GM15510 (cell line): Measurements from ENCODE around the gene RGR.

Source experiments
- POLR2A ChIP-seq: IDR thresholded peaks from 3 replicates; pipeline ENCODE4 v1.6.1; 2011; ENCODE audit warnings: borderline replicate concordance; ENCODE audit not compliant: insufficient read length; ENCODE audit errors: extremely low read depth

The RGR gene, protein sequence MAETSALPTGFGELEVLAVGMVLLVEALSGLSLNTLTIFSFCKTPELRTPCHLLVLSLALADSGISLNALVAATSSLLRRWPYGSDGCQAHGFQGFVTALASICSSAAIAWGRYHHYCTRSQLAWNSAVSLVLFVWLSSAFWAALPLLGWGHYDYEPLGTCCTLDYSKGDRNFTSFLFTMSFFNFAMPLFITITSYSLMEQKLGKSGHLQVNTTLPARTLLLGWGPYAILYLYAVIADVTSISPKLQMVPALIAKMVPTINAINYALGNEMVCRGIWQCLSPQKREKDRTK

DNA sequence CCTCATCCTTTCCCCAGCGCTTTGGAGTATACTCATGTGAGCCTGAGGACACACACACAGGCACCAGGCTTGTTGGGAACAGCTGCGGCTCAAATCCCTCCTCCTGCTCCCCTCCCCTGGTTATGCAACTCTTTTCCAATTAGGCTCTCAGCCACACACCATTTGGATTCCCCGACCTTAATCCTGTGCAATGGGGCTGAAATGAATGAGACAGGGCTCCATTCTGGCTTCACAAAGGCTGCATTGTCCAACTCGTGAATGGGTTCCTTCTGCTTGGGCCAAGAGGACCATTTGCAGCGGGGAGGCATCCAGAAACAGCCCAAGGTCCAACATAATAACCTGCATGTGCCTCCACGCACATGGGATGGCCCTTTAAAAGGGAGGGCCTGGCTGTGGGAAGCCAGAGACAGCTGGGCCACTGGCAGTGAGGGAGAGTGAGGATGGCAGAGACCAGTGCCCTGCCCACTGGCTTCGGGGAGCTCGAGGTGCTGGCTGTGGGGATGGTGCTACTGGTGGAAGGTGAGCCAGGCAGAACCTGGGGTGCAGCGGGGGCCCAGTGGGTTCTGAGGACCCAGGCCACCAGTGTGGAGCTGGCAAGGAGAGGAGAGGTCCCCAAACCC, at the start of gene RGR:
Gene RGR, plus strand, starts transcription at position 403 of the 620 bp plus-strand sequence. Its CDS starts 38 bp downstream, at position 441.
- TF ChIP-seq POLR2A = no peak

DNA sequence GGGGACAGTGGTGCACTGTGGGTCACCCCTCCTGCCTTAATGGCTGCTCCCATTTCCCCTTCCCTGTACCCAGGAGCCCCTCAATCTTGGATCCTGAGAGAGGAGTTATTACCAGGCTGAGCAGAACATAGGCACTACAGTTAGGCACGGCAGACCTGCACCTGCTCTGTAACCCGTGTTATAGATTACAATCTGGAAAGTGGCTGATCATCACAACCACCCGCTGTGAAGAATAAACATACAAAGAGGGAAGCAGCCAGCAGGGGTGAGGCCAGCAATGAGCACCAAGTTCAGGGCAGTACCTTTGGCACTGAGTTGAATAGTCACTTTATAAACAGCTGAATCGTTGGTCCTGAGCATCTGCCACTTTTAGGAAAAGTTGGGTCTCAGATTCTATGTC, 48.8 kb upstream of the RGR start:
- no peak for TF ChIP-seq POLR2A

DNA sequence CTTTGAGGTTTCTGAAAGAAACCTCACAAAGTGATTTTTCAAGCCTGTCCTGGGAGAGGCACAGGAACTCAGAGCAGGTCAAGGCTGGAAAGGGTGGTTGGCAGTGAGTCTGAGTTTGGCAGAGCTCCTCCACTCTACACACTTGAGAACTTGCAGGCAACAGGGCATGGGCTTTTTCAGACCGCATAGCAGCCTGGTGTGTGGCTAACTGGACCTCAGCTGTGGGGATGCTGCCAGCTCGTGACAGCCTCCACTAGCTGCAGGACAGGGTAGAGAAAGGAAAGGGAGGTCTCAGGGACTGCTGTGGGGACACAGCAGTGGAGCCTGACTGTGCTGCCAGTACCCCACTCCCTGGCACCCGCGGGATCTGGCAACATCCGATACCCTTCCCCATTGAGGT, 47.9 kb upstream of the RGR start:
- no peak for TF ChIP-seq POLR2A

DNA sequence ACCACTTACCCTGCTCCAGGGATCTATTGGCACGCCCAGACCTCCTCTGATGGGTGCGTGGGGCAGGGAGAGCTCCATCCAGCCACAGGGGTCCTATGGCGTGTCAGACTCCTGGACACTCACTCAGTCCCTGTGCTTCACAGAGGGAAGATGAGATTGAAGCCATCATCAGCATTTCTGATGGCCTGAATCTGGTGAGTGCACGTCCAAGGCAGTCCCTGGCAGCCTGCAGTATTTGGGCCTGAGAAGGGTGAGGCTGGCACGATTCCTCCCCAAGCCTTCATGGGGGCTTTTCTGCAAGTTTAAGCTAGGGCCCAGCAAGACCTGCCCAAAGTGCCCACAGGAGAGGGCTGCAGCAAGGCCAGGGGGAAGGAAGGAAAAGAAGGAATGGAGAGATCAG, 47.2 kb upstream of the RGR start:
- no peak for TF ChIP-seq POLR2A

DNA sequence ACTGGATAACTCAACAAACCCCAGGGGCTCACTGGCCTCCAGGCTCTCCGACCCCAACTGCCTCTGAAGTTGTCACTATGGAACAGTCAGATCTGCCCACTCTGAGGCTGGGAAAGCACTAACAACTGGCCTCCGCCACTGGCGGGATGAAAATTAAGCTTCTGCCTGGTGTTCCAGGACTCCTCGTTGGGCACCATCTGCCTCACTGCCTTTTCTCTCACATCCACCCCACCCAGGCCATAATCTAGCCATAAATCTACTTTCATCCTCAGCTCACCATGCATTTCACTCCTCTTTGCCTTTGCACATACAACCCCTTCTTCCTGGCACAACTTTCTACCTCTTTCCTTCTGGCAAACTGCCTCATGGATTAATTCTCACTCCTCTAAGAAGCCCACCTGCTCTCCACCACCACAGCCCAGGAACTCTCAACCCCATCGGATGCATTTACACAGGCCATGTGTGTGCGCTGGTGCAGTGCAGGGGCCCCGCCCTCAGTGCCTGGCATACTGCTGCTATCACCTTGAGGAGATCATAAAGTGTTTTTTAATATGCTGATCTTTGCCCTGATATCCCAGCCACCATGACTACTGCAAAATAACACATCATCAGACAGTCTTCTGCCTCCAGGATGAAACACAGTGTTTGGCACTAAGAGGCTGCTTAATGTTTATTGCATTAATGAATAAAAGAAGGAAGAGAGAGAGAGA, 46.5 kb upstream of the RGR start:
- no peak for TF ChIP-seq POLR2A

DNA sequence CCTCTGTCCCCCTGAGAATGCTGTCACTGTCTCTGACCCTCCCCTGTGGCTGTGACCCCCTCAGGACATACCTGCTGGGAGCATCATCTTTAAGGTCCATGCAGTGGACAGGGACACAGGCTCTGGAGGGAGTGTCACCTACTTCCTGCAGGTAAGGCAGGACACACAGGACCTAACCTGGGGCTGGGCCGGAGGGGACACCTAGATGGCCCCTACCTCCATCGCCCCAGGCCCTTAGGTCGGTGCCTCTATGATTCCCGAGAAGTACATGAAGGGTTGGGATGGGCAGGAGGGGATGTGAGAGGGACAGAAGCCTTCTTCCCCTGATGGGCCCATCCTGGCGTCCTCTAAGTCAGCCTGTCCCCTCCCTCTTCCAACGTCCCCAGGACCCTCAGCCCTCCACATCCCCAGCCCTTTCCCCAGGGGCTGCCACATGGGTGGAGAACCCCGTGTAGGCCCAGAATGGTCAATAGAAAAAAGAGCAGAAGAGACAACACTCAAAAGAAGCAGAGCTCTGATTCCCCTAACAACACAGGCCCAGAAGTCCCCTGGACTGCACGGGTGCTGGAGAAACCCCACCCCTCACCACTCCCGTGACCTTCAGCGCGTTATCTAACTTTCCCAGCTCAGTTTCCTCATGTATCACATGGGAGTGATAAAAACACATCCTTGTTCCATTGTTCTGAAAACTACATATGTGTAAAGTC, 44.2 kb upstream of the RGR start:
- no peak for TF ChIP-seq POLR2A

DNA sequence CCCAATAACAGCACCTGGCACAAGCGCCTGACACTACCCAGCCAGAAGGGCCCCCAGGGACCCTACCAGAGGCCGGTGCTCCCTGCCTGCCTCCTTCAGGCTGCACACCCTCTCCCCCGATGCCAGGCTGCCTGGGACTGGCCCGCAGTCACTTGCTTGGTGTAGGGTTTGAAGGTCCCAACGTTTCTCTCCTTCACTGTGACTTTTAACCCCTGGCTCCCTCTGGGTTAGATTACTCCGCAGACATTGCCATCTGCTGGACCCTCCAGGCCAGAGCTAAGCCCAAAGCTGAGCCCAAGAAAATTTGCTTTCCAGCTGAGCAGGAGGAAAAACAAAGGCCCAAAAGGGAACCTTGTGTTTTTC, 43.6 kb upstream of the RGR start:
- TF ChIP-seq POLR2A = no peak

DNA sequence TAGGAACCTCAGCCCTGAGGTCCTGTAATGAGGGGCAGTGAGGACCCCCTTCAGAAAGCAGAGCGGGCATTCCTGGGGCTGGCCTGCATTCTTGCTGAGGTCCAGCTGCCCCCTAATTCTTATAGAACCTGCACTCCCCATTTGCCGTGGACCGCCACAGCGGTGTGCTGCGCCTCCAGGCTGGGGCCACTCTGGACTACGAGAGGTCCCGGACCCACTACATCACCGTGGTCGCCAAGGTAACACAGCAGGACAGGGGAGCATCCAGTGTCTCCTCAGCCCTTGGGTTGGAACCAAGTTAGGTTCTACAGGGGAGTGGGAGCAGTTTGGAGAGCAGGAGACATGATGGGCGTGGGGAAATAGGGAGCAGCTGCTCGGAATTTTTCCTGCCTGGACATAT, 43.2 kb upstream of the RGR start:
- TF ChIP-seq POLR2A = no peak

DNA sequence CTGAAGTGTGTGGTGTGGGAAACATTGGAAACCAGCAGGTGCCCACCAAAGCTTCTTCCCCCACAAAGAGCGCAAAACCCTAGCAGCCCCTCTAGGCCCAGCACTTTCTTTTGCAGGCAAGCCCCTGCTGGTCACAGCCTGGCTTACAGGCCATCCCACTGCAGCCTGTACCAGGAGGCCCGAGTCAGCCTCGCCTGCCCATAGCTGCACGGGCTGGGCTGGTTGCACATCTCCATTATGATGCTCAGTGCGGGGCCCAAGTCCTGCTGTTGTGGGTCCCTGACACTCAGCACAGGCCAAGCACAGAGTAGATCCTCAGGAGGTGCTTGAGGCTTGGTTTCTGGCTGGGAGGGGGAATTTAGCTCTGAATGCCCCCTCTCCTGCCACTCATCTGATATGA, 42.5 kb upstream of the RGR start:
- TF ChIP-seq POLR2A = no peak

DNA sequence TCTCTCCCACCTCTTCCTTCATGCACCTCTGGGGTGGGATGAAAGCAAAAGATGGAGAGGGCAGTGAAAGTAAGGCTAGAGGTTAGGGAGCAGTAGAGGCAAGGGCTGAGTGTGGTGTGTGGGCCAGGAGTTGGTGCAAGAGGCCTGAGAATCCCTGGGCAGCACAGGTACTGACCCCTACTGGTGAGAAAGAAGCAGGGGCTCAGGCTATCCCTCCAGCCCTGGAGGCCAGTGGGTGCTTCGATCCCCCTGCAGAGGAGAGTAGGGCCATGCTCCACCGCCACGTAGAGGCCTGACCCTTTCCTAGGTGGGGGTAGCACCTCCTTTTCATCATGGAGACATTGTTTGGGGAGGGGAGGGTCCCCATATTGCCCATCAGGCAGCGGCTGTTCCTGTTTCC, 40.7 kb upstream of the RGR start:
- no peak for TF ChIP-seq POLR2A

DNA sequence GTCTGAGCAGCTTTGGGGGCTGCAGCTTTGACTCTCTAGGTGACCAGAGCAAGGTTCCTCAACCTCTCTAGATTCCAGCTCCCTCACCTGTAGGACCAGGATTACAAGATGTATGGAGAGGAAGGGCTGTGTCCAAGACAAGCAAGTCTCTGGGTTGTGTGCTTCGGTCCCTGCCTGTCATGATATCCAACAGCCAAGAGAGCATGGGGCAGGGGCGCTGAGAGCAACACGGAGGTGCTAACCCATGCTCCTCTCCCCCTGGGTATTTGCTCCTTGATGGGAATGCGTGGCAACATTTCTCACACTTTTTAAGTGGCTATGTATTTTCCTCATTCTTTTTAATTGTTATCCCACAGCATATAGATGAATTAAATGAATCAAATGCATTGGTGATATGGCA, 40.2 kb upstream of the RGR start:
- no peak for TF ChIP-seq POLR2A

DNA sequence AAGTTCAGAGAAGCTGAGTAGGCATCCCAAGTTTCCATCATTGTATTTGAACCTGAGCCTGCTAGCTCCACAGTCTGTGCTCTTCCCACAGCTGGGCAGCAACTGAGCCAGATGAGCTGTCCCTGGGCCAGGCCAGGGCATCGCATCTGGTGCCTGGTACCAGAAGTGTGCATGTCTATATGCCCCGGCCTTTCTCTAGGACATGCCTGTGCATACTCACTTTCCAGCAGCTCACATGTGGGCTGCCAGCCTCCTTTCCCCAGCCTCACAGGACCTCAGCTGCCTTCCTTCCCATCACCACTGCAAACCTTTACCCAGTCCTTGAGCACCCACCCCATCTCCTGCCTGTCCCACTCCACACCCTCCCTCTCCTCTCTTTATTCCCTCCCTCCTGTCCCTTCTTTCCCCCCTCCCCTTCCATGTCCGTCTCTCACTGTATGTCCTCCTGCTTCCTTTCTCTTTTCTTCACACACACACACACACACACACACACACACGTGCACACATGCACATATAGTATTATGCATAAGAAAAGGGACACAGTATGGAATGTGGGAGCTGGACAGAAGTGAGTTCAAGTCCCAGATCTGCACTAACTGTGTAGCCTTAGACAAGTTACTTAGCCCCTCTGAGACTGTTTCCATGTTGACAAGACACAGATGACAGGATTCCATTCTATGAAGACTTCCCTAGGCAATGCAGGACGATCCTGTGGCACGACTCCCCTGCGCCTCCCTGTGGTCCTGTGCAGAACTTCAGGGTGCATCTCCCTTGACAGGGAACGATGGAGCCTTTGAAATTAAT, 39.6 kb upstream of the RGR start:
- TF ChIP-seq POLR2A = no peak

DNA sequence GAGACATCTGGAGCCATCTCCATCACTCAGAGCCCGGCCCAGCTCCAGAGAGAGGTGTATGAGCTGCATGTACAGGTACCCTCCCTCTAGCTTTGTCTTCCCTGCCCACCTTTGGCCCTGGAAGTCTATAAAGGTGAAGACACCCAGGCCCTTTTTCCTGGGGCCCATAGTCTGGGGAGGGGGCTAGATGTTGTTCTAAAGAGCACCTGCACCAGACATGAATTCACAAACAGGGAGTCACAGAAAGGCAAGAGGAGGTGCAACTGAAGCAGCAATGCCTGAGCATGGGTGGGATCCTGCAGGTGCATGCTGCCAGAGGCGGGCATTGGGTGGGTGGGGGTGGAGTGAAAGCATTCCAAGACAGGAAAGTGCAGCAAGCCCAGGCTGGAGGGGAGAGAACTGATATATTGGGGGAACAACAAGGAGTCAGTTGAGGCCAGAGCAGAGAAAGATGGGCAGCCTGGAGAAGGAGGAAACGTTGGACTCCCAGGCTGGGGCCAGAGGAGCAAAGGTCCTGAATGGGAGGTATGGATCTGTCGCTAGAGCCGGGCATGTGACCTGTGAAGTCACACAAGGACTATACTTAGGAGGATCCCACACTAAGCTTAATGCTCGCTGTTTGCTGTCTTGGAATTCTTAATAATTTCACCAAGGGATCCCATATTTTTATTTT, 38.9 kb upstream of the RGR start:
- TF ChIP-seq POLR2A = no peak

DNA sequence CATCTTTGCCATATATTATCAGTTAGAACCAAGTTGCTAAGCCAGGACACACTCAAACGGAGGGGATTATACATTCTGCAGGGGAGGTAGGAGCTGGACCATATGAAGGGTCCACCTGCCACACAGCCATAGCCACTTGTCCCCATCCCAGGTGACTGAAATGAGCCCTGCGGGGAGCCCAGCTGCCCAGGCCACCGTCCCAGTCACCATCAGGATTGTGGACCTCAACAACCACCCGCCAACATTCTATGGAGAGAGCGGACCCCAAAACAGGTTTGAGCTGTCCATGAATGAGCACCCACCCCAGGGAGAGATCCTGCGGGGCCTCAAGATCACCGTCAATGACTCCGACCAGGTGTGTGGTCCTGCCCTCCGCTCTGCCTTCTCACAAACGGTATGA, 36.8 kb upstream of the RGR start:
- TF ChIP-seq POLR2A = no peak

DNA sequence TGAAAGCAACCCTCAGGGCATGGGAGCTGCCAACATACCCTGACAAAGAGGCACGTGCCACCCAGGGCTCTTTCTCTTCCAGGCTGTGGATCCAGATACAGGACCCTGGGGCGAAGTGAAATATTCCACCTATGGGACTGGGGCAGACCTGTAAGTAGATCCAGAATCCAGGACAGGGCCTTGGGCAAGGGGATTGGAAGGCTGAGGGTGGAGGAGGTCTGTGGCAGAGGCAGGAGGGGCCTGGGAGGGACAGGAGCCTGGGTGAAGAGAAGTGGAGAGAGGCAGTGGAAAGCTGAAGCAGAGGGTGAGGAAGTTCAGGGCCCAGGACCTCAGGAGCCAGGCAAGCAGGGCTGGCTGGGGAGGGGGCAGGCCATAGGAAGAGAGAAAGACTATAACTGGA, 33.3 kb upstream of the RGR start:
- no peak for TF ChIP-seq POLR2A

DNA sequence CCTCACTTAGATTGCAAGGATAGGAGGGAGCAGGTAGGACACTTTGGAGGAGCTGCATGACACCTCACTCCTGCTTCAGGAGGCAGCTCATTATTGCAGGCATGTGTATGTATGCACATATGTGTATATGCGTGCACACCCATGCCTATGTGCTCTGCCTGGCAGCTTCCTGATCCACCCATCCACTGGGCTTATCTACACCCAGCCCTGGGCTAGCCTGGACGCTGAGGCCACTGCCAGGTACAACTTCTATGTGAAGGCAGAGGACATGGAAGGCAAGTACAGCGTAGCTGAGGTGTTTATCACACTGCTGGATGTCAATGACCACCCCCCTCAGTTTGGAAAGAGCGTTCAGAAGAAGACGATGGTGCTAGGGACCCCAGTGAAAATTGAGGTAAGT, 32.8 kb upstream of the RGR start:
- no peak for TF ChIP-seq POLR2A
